ENCODE measurements around the gene OGG1. TPM values are rescaled to one million over a fixed set of nuclear protein-coding genes. Genes with fewer than 3 reads are reported as not detected.

Gene OGG1
- total and polyA plus RNA-seq, 4 experiments from 2014 or later = 29.2 to 46.9 (median 35.9) TPM

DNA sequence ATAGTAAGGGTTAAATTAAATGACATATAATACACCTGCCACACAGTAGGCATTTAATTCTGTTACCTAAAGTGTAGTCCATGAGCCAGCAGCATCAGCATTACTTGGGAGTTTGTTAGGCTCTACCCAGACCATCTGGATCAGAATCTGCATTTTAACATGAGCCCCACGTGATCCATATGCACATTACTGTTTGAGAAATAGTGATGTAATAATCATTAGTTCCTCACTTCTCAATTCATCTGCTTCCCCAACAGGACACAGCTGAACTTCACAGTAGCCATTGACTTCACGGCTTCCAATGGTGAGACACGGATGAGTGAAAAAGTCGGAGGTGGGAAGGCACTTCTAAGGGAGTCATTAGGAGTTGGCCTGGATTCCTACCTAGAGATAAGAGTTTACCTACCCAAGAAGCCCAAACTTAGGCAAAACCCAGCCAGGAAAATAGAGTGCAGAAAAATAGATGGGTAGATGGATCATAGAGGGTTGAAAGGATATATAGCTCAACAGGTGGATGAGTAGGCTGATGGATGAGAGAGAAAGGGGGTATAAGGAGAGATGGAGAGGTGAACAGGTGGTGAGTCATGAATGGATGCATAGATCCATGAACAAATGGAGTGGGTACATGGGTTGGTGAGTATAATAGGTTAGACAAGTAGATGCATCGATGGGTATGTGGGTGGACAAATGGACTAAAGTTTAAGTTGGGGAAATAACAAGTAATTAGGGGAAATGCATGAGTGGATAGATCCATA, 32.8 kb upstream of the OGG1 start:
- intact Hi-C loops (cut with micrococcal nuclease) = loop anchor here (5.0 kb wide), 1 partner anchor 1020 kb away; no protein-coding TSS in a partner anchor
- H3K36me3 Mint-ChIP-seq = no peaks in the 10 kb centered on the region
- H3K27me3 ChIP-seq (ENCODE audit: insufficient read depth, low read length) = no peaks in the 10 kb centered on the region
- no peaks in the 10 kb centered on the region for H3K9me3 ChIP-seq (ENCODE audit: control insufficient read depth in 1 of 2, low read length in 2 of 2)
- no peak overlapping the region for H3K4me3 Mint-ChIP-seq
- ChIA-PET POLR2A (ENCODE audit: partially characterized antibody) (no interaction called here), CTCF (ENCODE audit: partially characterized antibody) (interaction anchor here (0.8 to 5.2 kb wide), 2 partner anchors 11 to 28 kb away, joined by 4 to 38 read pairs; no protein-coding TSS in a partner anchor)
- H3K9me3 Mint-ChIP-seq = peaks cover 0 to 1% (median 0%) of the 10 kb centered on the region in 8 donors
- H3K27me3 Mint-ChIP-seq = peaks cover under 1 to 1% of the 10 kb centered on the region in 2 donors
- H3K36me3 ChIP-seq (ENCODE audit: insufficient read depth, low read length) = no peaks in the 10 kb centered on the region
- no peak overlapping the region for H3K27ac ChIP-seq (ENCODE audit: low read depth, low read length)
- H3K4me1 Mint-ChIP-seq = peaks cover 9 to 15% (median 12%) of the 10 kb centered on the region in 4 donors
- no peak overlapping the region for H3K4me3 ChIP-seq (ENCODE audit: low read length in 2 of 2)
- no peak overlapping the region for H3K27ac Mint-ChIP-seq
- DNase-seq = no peak
- peaks cover 8% of the 10 kb centered on the region for H3K4me1 ChIP-seq (ENCODE audit: insufficient read depth, low read length)

DNA sequence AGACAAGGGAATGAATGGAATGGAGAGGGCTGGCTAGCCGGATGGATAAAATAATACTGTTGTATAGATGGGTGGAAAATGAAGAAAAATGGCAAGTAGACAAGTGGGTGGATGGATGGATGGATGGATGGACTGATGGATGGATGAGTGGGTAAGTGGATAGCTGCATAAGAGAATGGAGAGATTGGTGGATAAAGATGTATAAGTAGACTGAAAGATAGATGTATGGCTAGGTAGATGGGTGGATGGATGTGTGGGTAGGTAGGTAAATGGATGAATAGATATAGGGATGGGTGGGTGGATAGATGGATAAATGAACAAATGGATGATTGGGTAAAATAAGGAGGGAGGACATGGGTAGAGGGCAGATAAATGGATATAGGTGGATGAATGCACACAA, 32.2 kb upstream of the OGG1 start:
- ChIA-PET POLR2A (ENCODE audit: partially characterized antibody) (interaction anchor here (0.9 to 1.4 kb wide), 3 partner anchors 10 to 19 kb away, joined by 3 to 4 read pairs (median 3); partner anchors contain the start of gene CPNE9), CTCF (ENCODE audit: partially characterized antibody) (interaction anchor here (0.6 to 5.2 kb wide), 4 partner anchors 8 to 29 kb away, joined by 3 to 38 read pairs (median 4); partner anchors contain the start of gene BRPF1)
- intact Hi-C loops (cut with micrococcal nuclease) = loop anchor here (5.0 kb wide), 1 partner anchor 1020 kb away; no protein-coding TSS in a partner anchor
- Histone ChIP-seq H3K27ac (ENCODE audit: low read depth, low read length) (no peak overlapping the region), H3K4me3 (ENCODE audit: low read length in 2 of 2) (no peak overlapping the region), H3K27me3 (ENCODE audit: insufficient read depth, low read length) (no peaks in the 10 kb centered on the region), H3K9me3 (ENCODE audit: control insufficient read depth in 1 of 2, low read length in 2 of 2) (no peaks in the 10 kb centered on the region), H3K36me3 (ENCODE audit: insufficient read depth, low read length) (no peaks in the 10 kb centered on the region), H3K4me1 (ENCODE audit: insufficient read depth, low read length) (peaks cover 8% of the 10 kb centered on the region)
- peaks cover 0 to 1% (median 0%) of the 10 kb centered on the region in 8 donors for H3K9me3 Mint-ChIP-seq
- H3K27ac Mint-ChIP-seq = peak overlapping the region in 1 of 7 donors; percentile 16
- H3K4me3 Mint-ChIP-seq = no peak overlapping the region
- H3K36me3 Mint-ChIP-seq = no peaks in the 10 kb centered on the region
- peaks cover 9 to 15% (median 12%) of the 10 kb centered on the region in 4 donors for H3K4me1 Mint-ChIP-seq
- DNase-seq = no peak
- peaks cover 0 to 1% of the 10 kb centered on the region in 2 donors for H3K27me3 Mint-ChIP-seq

DNA sequence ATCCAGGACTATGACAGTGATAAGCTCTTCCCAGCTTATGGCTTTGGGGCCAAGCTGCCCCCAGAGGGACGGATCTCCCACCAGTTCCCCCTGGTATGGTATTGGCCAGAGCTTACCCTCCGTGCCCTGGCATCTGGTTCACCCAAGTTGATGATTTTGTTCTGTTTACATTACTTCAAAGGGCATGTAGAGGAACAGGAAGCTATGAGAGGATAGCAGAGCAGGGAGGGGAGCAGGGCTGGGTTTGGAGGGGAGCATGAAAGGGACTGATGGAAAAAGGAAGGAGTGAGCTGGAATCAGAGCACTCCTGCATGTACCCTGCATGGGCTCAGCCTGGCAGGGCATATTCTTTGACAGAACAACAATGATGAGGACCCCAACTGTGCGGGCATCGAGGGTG, 31.6 kb upstream of the OGG1 start:
- no peaks in the 10 kb centered on the region for H3K27me3 ChIP-seq (ENCODE audit: insufficient read depth, low read length)
- H3K36me3 ChIP-seq (ENCODE audit: insufficient read depth, low read length) = no peaks in the 10 kb centered on the region
- ChIA-PET POLR2A (ENCODE audit: partially characterized antibody) (interaction anchor here (0.9 to 1.4 kb wide), 3 partner anchors 9 to 18 kb away, joined by 3 to 4 read pairs (median 3); partner anchors contain the start of gene CPNE9), CTCF (ENCODE audit: partially characterized antibody) (interaction anchor here (0.6 to 5.2 kb wide), 3 partner anchors 8 to 14 kb away, joined by 3 to 38 read pairs (median 4); partner anchors contain the start of gene BRPF1)
- H3K9me3 ChIP-seq (ENCODE audit: control insufficient read depth in 1 of 2, low read length in 2 of 2) = no peaks in the 10 kb centered on the region
- Mint-ChIP-seq H3K9me3 (peaks cover 0 to 1% (median 0%) of the 10 kb centered on the region in 8 donors), H3K27ac (peak overlapping the region in 2 of 7 donors; percentile 13), H3K4me3 (no peak overlapping the region), H3K36me3 (no peaks in the 10 kb centered on the region), H3K4me1 (peaks cover 9 to 15% (median 12%) of the 10 kb centered on the region in 4 donors), H3K27me3 (peaks cover 1 to 4% of the 10 kb centered on the region in 2 donors)
- peaks cover 8% of the 10 kb centered on the region for H3K4me1 ChIP-seq (ENCODE audit: insufficient read depth, low read length)
- H3K4me3 ChIP-seq (ENCODE audit: low read length in 2 of 2) = no peak overlapping the region
- no peak for DNase-seq
- intact Hi-C loops (cut with micrococcal nuclease) = loop anchor here (5.0 kb wide), 1 partner anchor 1019 kb away; no protein-coding TSS in a partner anchor
- no peak overlapping the region for H3K27ac ChIP-seq (ENCODE audit: low read depth, low read length)

DNA sequence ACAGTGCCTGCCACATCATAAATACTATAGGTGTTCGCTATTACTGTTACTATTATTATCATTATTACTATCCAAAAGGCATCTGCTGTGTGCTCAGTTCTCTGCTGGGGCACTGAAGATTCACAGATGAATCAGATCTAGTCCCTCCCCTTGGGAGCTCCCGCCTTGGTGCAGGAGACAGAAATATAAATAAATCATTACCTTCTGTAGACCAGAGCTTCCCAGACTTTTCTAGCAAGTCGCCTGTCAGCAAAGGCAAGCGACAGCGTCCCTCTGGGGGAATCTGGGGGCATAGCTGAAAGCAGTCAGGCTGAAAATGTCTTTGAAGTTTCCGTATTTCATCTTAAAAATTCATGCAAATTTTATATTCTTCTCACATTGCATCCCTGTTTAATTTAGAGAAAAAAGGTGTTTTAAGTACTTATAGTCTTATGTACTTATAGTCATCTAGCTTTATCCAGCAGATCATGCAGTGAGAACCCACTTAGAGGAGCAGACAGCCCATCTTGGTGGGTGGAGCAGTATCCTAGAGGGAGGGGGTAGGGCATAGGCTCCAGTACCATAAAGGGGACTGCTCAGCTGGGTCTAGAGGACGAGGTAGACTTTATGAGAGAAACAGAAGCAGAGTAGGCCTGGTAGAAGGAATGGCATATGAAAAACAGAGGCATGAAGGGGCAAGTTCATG, 28.6 kb upstream of the OGG1 start:
- ChIA-PET POLR2A (ENCODE audit: partially characterized antibody) (interaction anchor here (0.6 to 0.7 kb wide), 2 partner anchors 10 to 12 kb away, joined by 3 read pairs; no protein-coding TSS in a partner anchor), CTCF (ENCODE audit: partially characterized antibody) (interaction anchor here (0.6 to 1.4 kb wide), 3 partner anchors 211 to 1920 kb away, joined by 3 to 5 read pairs (median 4); no protein-coding TSS in a partner anchor)
- Mint-ChIP-seq H3K27ac (peak overlapping the region in 2 of 7 donors; percentile 7 to 85), H3K4me1 (peaks cover 9 to 19% (median 12%) of the 10 kb centered on the region in 4 donors), H3K4me3 (no peak overlapping the region), H3K27me3 (peaks cover 0 to 4% of the 10 kb centered on the region in 2 donors), H3K36me3 (no peaks in the 10 kb centered on the region), H3K9me3 (no peaks in the 10 kb centered on the region)
- Histone ChIP-seq H3K27ac (ENCODE audit: low read depth, low read length) (no peak overlapping the region), H3K9me3 (ENCODE audit: control insufficient read depth in 1 of 2, low read length in 2 of 2) (no peaks in the 10 kb centered on the region), H3K36me3 (ENCODE audit: insufficient read depth, low read length) (no peaks in the 10 kb centered on the region), H3K4me3 (ENCODE audit: low read length in 2 of 2) (no peak overlapping the region), H3K4me1 (ENCODE audit: insufficient read depth, low read length) (peaks cover 8% of the 10 kb centered on the region), H3K27me3 (ENCODE audit: insufficient read depth, low read length) (no peaks in the 10 kb centered on the region)
- no peak for DNase-seq
- intact Hi-C loops (cut with micrococcal nuclease) = no loop called here

DNA sequence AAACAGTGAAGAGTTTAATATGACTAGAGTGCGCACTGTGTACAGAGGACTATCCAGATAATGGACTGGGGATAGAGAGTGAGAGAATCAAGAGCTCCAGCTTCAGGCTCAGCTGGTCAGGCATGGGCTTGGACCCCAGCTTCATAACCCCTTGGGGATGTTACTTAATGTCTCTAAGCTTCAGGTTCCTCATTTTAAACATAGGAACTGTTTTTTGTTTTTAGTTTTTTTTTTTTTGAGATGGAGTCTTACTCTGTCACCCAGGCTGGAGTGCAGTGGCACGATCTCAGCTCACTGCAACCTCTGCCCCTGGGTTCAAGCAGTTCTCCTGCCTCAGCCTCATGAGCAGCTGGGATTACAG, 28.1 kb upstream of the OGG1 start:
- intact Hi-C loops (cut with micrococcal nuclease) = no loop called here
- CTCF ChIA-PET (ENCODE audit: partially characterized antibody) = interaction anchor here (0.7 to 1.4 kb wide), 2 partner anchors 210 to 225 kb away, joined by 3 to 4 read pairs; no protein-coding TSS in a partner anchor
- H3K27me3 Mint-ChIP-seq = peaks cover 0 to 4% of the 10 kb centered on the region in 2 donors

DNA sequence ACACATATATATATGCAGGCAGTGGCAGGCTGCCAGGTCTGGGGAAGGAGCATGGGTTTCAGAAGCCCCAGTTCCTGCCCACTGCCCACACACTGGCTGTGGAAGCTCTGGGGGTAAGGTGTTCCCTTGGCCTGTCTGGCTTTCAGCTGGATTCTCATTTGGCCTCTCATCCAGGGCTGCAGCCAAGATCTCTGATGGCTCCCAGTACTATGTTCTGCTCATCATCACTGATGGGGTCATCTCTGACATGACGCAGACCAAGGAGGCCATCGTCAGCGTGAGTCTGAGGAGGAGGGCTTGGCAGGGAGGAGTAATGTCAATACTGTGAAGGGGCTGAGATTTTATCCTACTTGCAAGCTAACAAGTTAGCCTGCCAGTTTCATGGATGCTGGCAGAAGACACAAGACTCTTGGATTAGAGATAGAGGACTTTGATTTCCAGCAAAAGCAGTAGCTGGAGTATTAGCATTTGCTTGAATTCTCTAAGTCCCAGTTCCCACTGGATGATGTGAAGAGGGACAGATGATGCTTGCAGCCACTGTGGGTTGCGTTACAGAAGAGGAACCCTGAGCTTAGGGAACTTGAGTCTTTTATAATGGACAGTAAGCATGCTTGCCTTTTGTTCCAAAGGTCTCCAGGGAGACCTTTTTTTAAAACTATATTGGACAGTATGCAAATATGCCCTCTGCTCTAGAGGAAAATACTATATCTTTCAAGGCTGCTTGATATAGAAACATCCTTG, 23.8 kb upstream of the OGG1 start:
- Mint-ChIP-seq H3K27ac (peak overlapping the region in 1 of 7 donors; percentile 12), H3K4me3 (no peak overlapping the region), H3K4me1 (peaks cover 17 to 38% (median 29%) of the 10 kb centered on the region in 4 donors), H3K27me3 (peaks cover 0 to 4% of the 10 kb centered on the region in 2 donors), H3K36me3 (peaks cover 0 to 4% of the 10 kb centered on the region in 2 donors), H3K9me3 (no peaks in the 10 kb centered on the region)
- Histone ChIP-seq H3K27ac (ENCODE audit: low read depth, low read length) (no peak overlapping the region), H3K9me3 (ENCODE audit: control insufficient read depth in 1 of 2, low read length in 2 of 2) (no peaks in the 10 kb centered on the region), H3K27me3 (ENCODE audit: insufficient read depth, low read length) (no peaks in the 10 kb centered on the region), H3K4me3 (ENCODE audit: low read length in 2 of 2) (no peak overlapping the region), H3K4me1 (ENCODE audit: insufficient read depth, low read length) (peaks cover 27% of the 10 kb centered on the region), H3K36me3 (ENCODE audit: insufficient read depth, low read length) (no peaks in the 10 kb centered on the region)
- CTCF ChIA-PET (ENCODE audit: partially characterized antibody) = interaction anchor here (1.9 to 4.1 kb wide), 6 partner anchors 12 to 373 kb away, joined by 4 to 28 read pairs (median 12); partner anchors contain the start of gene MTMR14
- intact Hi-C loops (cut with micrococcal nuclease) = no loop called here
- POLR2A ChIA-PET (ENCODE audit: partially characterized antibody) = interaction anchor here (0.6 kb wide), 1 partner anchor 164 kb away, joined by 3 read pairs; the partner anchor contains the start of gene JAGN1
- DNase-seq = no peak

More for the DNA sequence above, 28.1 kb upstream of the OGG1 start:
- DNase-seq = no peak
- Mint-ChIP-seq H3K4me1 (peaks cover 10 to 22% (median 13%) of the 10 kb centered on the region in 4 donors), H3K4me3 (no peak overlapping the region), H3K36me3 (no peaks in the 10 kb centered on the region), H3K9me3 (no peaks in the 10 kb centered on the region), H3K27ac (no peak overlapping the region)
- POLR2A ChIA-PET (ENCODE audit: partially characterized antibody) = no interaction called here
- Histone ChIP-seq H3K4me1 (ENCODE audit: insufficient read depth, low read length) (peaks cover 11% of the 10 kb centered on the region), H3K27ac (ENCODE audit: low read depth, low read length) (no peak overlapping the region), H3K4me3 (ENCODE audit: low read length in 2 of 2) (no peak overlapping the region), H3K9me3 (ENCODE audit: control insufficient read depth in 1 of 2, low read length in 2 of 2) (no peaks in the 10 kb centered on the region), H3K27me3 (ENCODE audit: insufficient read depth, low read length) (no peaks in the 10 kb centered on the region), H3K36me3 (ENCODE audit: insufficient read depth, low read length) (no peaks in the 10 kb centered on the region)
